ENCODE data around the gene BTN1A1.

DNA sequence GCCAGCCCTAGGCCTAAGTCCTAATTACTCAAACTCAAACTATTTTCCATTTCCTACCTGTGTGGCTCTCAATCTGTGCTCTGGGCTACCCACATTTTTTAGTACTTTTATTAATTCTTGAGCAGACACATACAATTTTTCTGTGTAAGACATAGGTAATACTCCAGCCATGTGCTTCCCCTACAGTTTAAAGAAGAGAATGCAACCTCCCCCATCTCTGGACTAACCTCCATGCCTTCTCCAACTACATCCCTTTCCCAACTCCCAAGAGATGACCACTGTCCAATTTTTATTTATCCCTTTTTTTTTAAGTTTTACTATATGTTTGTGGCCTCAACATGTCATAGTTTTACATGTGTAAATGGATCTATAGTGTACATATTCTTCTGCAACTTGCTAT is 43.9 kb downstream of the BTN1A1 start:
- no peak for TF ChIP-seq EZH2 (IDR thresholded peaks at IDR 0.05; ENCODE audit: borderline replicate concordance, insufficient read depth, low read depth, low read length, poor library complexity, severe bottlenecking)
- TF ChIP-seq, protein P1, sequence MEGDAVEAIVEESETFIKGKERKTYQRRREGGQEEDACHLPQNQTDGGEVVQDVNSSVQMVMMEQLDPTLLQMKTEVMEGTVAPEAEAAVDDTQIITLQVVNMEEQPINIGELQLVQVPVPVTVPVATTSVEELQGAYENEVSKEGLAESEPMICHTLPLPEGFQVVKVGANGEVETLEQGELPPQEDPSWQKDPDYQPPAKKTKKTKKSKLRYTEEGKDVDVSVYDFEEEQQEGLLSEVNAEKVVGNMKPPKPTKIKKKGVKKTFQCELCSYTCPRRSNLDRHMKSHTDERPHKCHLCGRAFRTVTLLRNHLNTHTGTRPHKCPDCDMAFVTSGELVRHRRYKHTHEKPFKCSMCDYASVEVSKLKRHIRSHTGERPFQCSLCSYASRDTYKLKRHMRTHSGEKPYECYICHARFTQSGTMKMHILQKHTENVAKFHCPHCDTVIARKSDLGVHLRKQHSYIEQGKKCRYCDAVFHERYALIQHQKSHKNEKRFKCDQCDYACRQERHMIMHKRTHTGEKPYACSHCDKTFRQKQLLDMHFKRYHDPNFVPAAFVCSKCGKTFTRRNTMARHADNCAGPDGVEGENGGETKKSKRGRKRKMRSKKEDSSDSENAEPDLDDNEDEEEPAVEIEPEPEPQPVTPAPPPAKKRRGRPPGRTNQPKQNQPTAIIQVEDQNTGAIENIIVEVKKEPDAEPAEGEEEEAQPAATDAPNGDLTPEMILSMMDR (IDR thresholded peaks at IDR 0.05): peak; percentile 67

All from B cell (primary cell).